HL-60 (cell line): ENCODE results near the gene DSE.

ENCODE experiments used
- DNase-seq, 2 experiments: peaks; one replicate each; pipeline ENCODE4 v3.0.0-alpha.2; 2010 to 2020; ENCODE audit warnings: low read depth in 1 of 2, low spot score in 1 of 2
- H3K27ac ChIP-seq: fragments of 250-450 bp; sonication (Bioruptor Pico); replicated peaks from 2 replicates; pipeline ENCODE4 v1.5.1; 2020; ENCODE audit warnings: mild to moderate bottlenecking, moderate library complexity
- H3K27me3 ChIP-seq: fragments of 250-450 bp; sonication (Bioruptor Pico); 2 replicates; pipeline ENCODE4 v1.5.1; 2021; ENCODE audit warnings: mild to moderate bottlenecking, moderate library complexity; ENCODE audit not compliant: insufficient read depth, poor library complexity, severe bottlenecking
- H3K4me3 ChIP-seq: replicated peaks from 2 replicates; pipeline ENCODE4 v1.5.1; 2011; ENCODE audit warnings: mild to moderate bottlenecking, control low read depth, low read length; ENCODE audit not compliant: insufficient read depth
- GABPA ChIP-seq: IDR thresholded peaks from 2 replicates; pipeline ENCODE4 v1.6.1; 2012; ENCODE audit warnings: low read depth
- POLR2AphosphoS5 ChIP-seq: IDR thresholded peaks from 2 replicates; pipeline ENCODE4 v1.6.1; 2012; ENCODE audit warnings: low read depth
- REST ChIP-seq: IDR thresholded peaks from 2 replicates; pipeline ENCODE4 v1.6.1; 2012; ENCODE audit warnings: low read depth; ENCODE audit not compliant: insufficient replicate concordance
- SPI1 ChIP-seq: IDR thresholded peaks from 2 replicates; pipeline ENCODE4 v1.6.1; 2012; ENCODE audit warnings: low read depth, mild to moderate bottlenecking, borderline replicate concordance
- TF ChIP-seq, protein P1 (sequence below): IDR thresholded peaks from one replicate; pipeline ENCODE4 v1.5.1; 2011; ENCODE audit warnings: low read length, control low read depth, inconsistent platforms; ENCODE audit not compliant: insufficient read depth

The DSE gene

GRCh38 chr6:116402108-116402937, 31.6 kb downstream of the DSE start:
- H3K4me3 ChIP-seq = no peak overlapping the region
- H3K27me3 ChIP-seq = no peaks in the 10 kb centered on the region
- no peak overlapping the region for H3K27ac ChIP-seq
- TF ChIP-seq GABPA (no peak), POLR2AphosphoS5 (no peak), REST (no peak), SPI1 (no peak)
- TF ChIP-seq, protein P1, sequence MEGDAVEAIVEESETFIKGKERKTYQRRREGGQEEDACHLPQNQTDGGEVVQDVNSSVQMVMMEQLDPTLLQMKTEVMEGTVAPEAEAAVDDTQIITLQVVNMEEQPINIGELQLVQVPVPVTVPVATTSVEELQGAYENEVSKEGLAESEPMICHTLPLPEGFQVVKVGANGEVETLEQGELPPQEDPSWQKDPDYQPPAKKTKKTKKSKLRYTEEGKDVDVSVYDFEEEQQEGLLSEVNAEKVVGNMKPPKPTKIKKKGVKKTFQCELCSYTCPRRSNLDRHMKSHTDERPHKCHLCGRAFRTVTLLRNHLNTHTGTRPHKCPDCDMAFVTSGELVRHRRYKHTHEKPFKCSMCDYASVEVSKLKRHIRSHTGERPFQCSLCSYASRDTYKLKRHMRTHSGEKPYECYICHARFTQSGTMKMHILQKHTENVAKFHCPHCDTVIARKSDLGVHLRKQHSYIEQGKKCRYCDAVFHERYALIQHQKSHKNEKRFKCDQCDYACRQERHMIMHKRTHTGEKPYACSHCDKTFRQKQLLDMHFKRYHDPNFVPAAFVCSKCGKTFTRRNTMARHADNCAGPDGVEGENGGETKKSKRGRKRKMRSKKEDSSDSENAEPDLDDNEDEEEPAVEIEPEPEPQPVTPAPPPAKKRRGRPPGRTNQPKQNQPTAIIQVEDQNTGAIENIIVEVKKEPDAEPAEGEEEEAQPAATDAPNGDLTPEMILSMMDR = no peak
- DNase-seq = no peak

DNA sequence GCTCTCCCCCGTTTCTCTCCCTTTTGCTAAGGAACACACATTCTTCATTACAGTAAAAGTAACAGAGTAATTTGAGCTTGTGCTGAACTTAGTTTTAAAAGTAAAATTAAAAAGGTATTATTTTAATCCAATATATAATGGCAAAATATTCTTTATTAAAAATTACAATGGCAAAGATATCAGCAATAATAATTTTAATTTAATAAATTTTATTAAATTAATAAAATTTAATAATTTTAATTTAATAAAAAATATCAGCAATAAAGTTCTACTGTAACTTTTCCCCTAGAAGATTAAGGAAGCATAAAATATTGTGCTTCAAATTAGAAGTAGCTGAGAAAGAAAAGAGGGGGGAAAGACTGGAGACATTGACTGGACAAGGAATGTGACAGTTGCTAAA, 32.5 kb downstream of the DSE start:
- TF ChIP-seq POLR2AphosphoS5 (no peak), SPI1 (no peak), REST (no peak), GABPA (no peak)
- TF ChIP-seq, protein P1 = no peak
- H3K27me3 ChIP-seq = no peaks in the 10 kb centered on the region

DNA sequence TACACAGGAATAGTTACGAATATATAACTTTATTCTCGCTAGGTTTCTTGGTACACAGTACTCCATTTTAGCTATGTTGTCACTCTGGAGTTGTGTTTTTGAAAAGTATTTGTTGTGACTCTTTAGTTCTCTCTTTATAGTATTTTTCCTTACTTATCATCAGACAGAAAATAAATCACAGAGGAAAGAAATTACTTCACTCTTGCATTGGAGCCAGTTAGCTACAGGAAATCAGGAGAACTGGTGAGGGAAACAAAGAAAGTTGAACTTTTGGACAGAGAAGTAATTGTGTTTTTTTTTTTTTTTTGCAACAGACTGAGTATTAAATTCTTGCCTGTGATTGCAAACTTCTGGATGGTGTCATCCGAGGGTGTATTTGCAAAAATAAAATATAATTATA, 33.9 kb downstream of the DSE start:
- H3K27ac ChIP-seq = no peak overlapping the region
- no peak for DNase-seq
- H3K27me3 ChIP-seq = no peaks in the 10 kb centered on the region
- no peak overlapping the region for H3K4me3 ChIP-seq
- TF ChIP-seq POLR2AphosphoS5 = no peak
- TF ChIP-seq REST = no peak
- TF ChIP-seq GABPA = no peak
- TF ChIP-seq SPI1 = no peak
- TF ChIP-seq, protein P1 = no peak

More for the DNA sequence above, 32.5 kb downstream of the DSE start:
- Histone ChIP-seq H3K27ac (no peak overlapping the region), H3K4me3 (no peak overlapping the region)
- no peak for DNase-seq
